Fibroblast of skin of scalp (primary cell): Measurements from ENCODE around the gene RIC8B.
A peak's percentile ranks its signal among the peaks of the same experiment; 100 is the strongest.
"Not testable (repeated sequence)": the region's sequence is repeated elsewhere in the genome, so short reads cannot be mapped to it uniquely, and the experiment has no call there.

ENCODE experiments used
- DNase-seq: peaks from one replicate; pipeline ENCODE4 v3.0.0-alpha.2; 2013

Gene RIC8B

GRCh38 chr12:106907411-106907810 lies 132.9 kb downstream of the RIC8B start:
- DNase-seq = no peak

- no peak for DNase-seq
These were observed 133.4 kb downstream of the RIC8B start for GRCh38 chr12:106907846-106908245.

GRCh38 chr12:106908561-106908960 lies 134.1 kb downstream of the RIC8B start:
- no peak for DNase-seq

- no peak for DNase-seq
These were observed 135.7 kb downstream of the RIC8B start for GRCh38 chr12:106910202-106910601.

GRCh38 chr12:106911581-106911980 lies 137.1 kb downstream of the RIC8B start:
- DNase-seq = no peak

- no peak for DNase-seq
These were observed 139.0 kb downstream of the RIC8B start for GRCh38 chr12:106913456-106913855.

GRCh38 chr12:106914796-106915634 lies 140.5 kb downstream of the RIC8B start:
- no peak for DNase-seq

GRCh38 chr12:106915635-106916026 lies 141.1 kb downstream of the RIC8B start:
- DNase-seq = no peak

GRCh38 chr12:106917503-106917902 lies 143.0 kb downstream of the RIC8B start:
- DNase-seq = no peak

GRCh38 chr12:106918746-106919145 lies 144.3 kb downstream of the RIC8B start:
- peak; percentile 18 for DNase-seq

GRCh38 chr12:106919910-106920544 lies 145.5 kb downstream of the RIC8B start:
- peak; percentile 56 for DNase-seq

- DNase-seq = not testable (repeated sequence)
These were observed 147.5 kb downstream of the RIC8B start for GRCh38 chr12:106921976-106922375.

GRCh38 chr12:106923594-106923993 lies 149.1 kb downstream of the RIC8B start:
- DNase-seq = not testable (repeated sequence)

GRCh38 chr12:106924268-106924861 lies 149.9 kb downstream of the RIC8B start:
- DNase-seq = peak; percentile 7

GRCh38 chr12:106926657-106927056 lies 152.2 kb downstream of the RIC8B start:
- DNase-seq = no peak

- no peak for DNase-seq
These were observed 159.8 kb downstream of the RIC8B start for GRCh38 chr12:106934277-106934676.
